ENCODE data around the gene PINK1. TPM values are rescaled to one million over a fixed set of nuclear protein-coding genes. Genes with fewer than 3 reads are reported as not detected.

Gene PINK1
- polyA plus RNA-seq, 1 of the 3 experiments (the other 2 are of a cell fraction): 24.4 TPM

DNA sequence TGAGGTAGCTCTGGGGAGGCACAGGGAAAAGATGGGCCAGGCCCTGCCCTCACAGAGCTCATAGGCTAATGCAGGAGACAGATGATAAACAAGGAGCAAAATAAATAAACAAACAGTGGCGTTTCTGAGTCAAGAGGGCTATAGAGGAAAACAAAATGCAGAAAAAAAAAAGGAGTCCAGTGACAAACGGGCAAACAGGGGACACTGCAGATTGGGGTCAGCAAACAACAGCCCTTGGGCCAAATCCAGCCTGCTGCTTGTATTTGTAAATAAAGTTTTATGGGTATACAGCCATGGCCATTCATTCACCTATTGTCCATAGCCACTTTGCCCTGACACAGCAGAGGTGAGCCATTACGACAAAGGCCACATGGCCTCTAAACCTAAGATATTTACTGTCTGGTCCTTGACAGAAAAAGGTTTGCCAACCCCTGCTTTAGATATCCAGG lies 19.1 kb upstream of the PINK1 start (continued):
- TF ChIP-seq USF1 (IDR thresholded peaks at IDR 0.05; ENCODE audit: borderline replicate concordance, low read depth): no peak

DNA sequence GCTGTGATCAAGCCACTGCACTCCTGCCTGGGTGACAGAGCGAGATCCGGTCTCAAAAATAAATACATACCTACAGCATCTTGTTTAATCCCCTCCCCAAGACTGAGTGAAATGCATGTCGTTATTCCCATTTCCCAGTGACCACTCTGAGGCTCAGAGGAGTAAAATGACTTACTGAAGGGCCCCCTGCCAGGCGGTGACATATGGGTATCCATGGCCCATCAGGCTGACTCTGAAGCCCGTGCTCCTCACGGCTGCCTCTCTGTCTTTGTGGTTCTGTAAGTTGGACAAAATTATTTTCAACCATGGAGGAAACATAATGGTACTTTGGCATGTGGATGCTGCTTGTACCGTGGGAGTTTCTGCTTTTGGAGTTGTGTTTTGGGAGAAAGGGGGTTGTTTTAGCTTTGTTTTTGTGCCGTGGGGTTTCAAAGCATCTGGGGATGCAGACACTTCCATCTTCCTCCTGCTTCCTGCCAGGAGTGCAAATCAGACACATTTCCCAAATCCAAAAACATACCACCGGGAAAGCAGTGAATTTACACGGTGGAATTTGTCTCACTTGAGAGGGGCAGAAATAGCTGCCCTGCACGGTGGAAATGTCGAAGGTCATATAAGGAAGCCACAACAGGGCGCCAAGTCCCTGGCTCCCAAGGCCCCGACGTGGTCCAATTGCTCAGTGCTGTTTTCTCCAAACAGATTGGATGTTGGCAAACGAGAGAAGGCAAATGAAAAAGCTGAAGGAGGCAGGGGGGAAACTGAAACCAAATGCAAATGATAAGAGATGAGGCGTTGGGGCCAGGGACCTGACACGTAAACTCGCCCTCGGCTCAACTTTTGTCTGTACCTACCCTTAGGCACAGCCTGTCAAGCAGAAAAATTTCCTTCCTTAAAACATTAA lies 17.1 kb upstream of the PINK1 start:
- Histone ChIP-seq H2AFZ (ENCODE audit: low read depth) (no peak overlapping the region), H3K79me2 (ENCODE audit: insufficient read depth) (no peaks in the 10 kb centered on the region), H3K9me3 (no peaks in the 10 kb centered on the region), H3K36me3 (replicated peaks in 1 of 2; ENCODE audit: control insufficient read depth in 1 of 2, insufficient read depth in 2 of 2, low read length in 1 of 2) (no peaks in the 10 kb centered on the region), H3K27me3 (ENCODE audit: insufficient read depth) (no peaks in the 10 kb centered on the region), H3K4me3 (ENCODE audit: low read depth in 2 of 2, low read length in 1 of 2) (no peak overlapping the region), H3K27ac (ENCODE audit: low read depth in 2 of 2, low read length in 1 of 2) (no peak overlapping the region), H3K9me2 (no peaks in the 10 kb centered on the region), H3K4me1 (ENCODE audit: control insufficient read depth in 1 of 2, insufficient read depth in 2 of 2, low read depth in 1 of 2, low read length in 1 of 2) (peaks cover 6 to 10% of the 10 kb centered on the region in 2 experiments; a peak in 1 of 4 replicates), H3F3A (replicated peaks; ENCODE audit: insufficient read depth) (peaks cover 19% of the 10 kb centered on the region), H3K9ac (no peak overlapping the region), H3K4me2 (no peak overlapping the region), H4K20me1 (ENCODE audit: insufficient read depth) (no peaks in the 10 kb centered on the region)
- POLR2A ChIA-PET: no interaction called here
- 89% methylated on average over 20 of the region's 20 CpGs for WGBS (ENCODE audit: low lambda C conversion rate)
- TF ChIP-seq, protein P1, sequence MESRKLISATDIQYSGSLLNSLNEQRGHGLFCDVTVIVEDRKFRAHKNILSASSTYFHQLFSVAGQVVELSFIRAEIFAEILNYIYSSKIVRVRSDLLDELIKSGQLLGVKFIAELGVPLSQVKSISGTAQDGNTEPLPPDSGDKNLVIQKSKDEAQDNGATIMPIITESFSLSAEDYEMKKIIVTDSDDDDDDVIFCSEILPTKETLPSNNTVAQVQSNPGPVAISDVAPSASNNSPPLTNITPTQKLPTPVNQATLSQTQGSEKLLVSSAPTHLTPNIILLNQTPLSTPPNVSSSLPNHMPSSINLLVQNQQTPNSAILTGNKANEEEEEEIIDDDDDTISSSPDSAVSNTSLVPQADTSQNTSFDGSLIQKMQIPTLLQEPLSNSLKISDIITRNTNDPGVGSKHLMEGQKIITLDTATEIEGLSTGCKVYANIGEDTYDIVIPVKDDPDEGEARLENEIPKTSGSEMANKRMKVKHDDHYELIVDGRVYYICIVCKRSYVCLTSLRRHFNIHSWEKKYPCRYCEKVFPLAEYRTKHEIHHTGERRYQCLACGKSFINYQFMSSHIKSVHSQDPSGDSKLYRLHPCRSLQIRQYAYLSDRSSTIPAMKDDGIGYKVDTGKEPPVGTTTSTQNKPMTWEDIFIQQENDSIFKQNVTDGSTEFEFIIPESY (IDR thresholded peaks at IDR 0.05; ENCODE audit: borderline replicate concordance, low read depth): no peak
- TF ChIP-seq TAF1 (IDR thresholded peaks at IDR 0.05; ENCODE audit: borderline replicate concordance, low read depth, low read length) (no peak), EZH2phosphoT487 (IDR thresholded peaks at IDR 0.05; ENCODE audit: borderline replicate concordance, low read depth) (no peak), NRF1 (IDR thresholded peaks at IDR 0.05; ENCODE audit: low read depth, low read length) (no peak), RCOR1 (IDR thresholded peaks at IDR 0.05; ENCODE audit: low read length) (no peak), POLR2AphosphoS5 (IDR thresholded peaks at IDR 0.05; ENCODE audit: low read depth, low read length) (no peak), CHD2 (IDR thresholded peaks at IDR 0.05; ENCODE audit: low read length, partially characterized antibody) (no peak), SMC3 (IDR thresholded peaks at IDR 0.05; ENCODE audit: low read depth, low read length) (no peak), RAD21 (IDR thresholded peaks at IDR 0.05; ENCODE audit: low read length) (no peak), IRF3 (IDR thresholded peaks at IDR 0.05; ENCODE audit: low read depth, low read length) (no peak)
- CTCF ChIA-PET: interaction anchor here (0.9 to 1.5 kb wide), 4 partner anchors 17 to 403 kb away, joined by 3 to 7 read pairs (median 3); partner anchors contain the start of gene PINK1
- DNase-seq: no peak
